HepG2 (cell line): Measurements from ENCODE around the gene FAM240A. TPM values are rescaled to one million over a fixed set of nuclear protein-coding genes. Genes with fewer than 3 reads are reported as not detected.

Experiments used
- CREM ChIP-seq, 2 experiments: sonication (generic) in 1 of 2; formaldehyde crosslinking in 1 of 2; IDR thresholded peaks; 2 replicates each; pipeline versions ENCODE4 v1.4.0 to v1.6.1; 2016 to 2020; ENCODE audit warnings: antibody characterized with exemption in 1 of 2, mild to moderate bottlenecking in 1 of 2, missing genetic modification reagents in 1 of 2
- ERF ChIP-seq: IDR thresholded peaks from 2 replicates; pipeline ENCODE4 v1.6.1; 2018; ENCODE audit warnings: missing biosample characterization, missing genetic modification reagents
- GFI1 ChIP-seq: sonication (generic); formaldehyde crosslinking; IDR thresholded peaks from 2 replicates; pipeline ENCODE4 v1.5.0; 2020; ENCODE audit warnings: missing genetic modification reagents, mild to moderate bottlenecking, borderline replicate concordance
- HDAC1 ChIP-seq: sonication (generic); formaldehyde crosslinking; IDR thresholded peaks from 2 replicates; pipeline ENCODE4 v1.5.1; 2020; ENCODE audit warnings: mild to moderate bottlenecking, missing genetic modification reagents
- HNF4A ChIP-seq: sonication (generic); formaldehyde crosslinking; IDR thresholded peaks from 2 replicates; pipeline ENCODE4 v1.4.0; 2020; ENCODE audit warnings: missing genetic modification reagents
- IRF2 ChIP-seq: IDR thresholded peaks from 2 replicates; pipeline ENCODE4 v1.6.1; 2018; ENCODE audit warnings: missing genetic modification reagents, missing compliant biosample characterization
- MEIS2 ChIP-seq: sonication (generic); formaldehyde crosslinking; IDR thresholded peaks from 2 replicates; pipeline ENCODE4 v1.9.0; 2021; ENCODE audit warnings: mild to moderate bottlenecking, missing genetic modification reagents
- MIER3 ChIP-seq: IDR thresholded peaks from 2 replicates; pipeline ENCODE4 v1.6.1; 2016; ENCODE audit warnings: missing compliant biosample characterization, borderline replicate concordance
- PCBP1 ChIP-seq: fragments of 200-400 bp; formaldehyde crosslinking; IDR thresholded peaks from 2 replicates; pipeline ENCODE4 v1.6.1; 2017; ENCODE audit warnings: mild to moderate bottlenecking, low read depth, low read length, borderline replicate concordance
- RARA ChIP-seq: IDR thresholded peaks from 2 replicates; pipeline ENCODE4 v1.6.1; 2016; ENCODE audit warnings: missing genetic modification reagents, missing compliant biosample characterization
- SALL1 ChIP-seq: sonication (generic); formaldehyde crosslinking; IDR thresholded peaks from 2 replicates; pipeline ENCODE4 v1.8.0; 2022; ENCODE audit warnings: mild to moderate bottlenecking, missing genetic modification reagents
- SAP130 ChIP-seq: IDR thresholded peaks from 2 replicates; pipeline ENCODE4 v1.6.1; 2016; ENCODE audit warnings: low read depth
- SETDB1 ChIP-seq: sonication (generic); formaldehyde crosslinking; IDR thresholded peaks from 2 replicates; pipeline ENCODE4 v1.5.1; 2020; ENCODE audit warnings: missing genetic modification reagents, mild to moderate bottlenecking, borderline replicate concordance
- TBX2 ChIP-seq: sonication (generic); formaldehyde crosslinking; IDR thresholded peaks from 2 replicates; pipeline ENCODE4 v1.5.0; 2020; ENCODE audit warnings: missing genetic modification reagents, mild to moderate bottlenecking, borderline replicate concordance
- ZNF224 ChIP-seq: sonication (generic); formaldehyde crosslinking; IDR thresholded peaks from 2 replicates; pipeline ENCODE4 v1.5.0; 2020; ENCODE audit warnings: mild to moderate bottlenecking, missing genetic modification reagents
- polyA plus RNA-seq, 8 experiments: library from polyadenylated mRNA; depleted of rRNA in 3 of 8; stranded (reverse) in 7 of 8; unstranded in 1 of 8; fragments of >200 nt; fragmentation: Illumina TruSeq in 4 of 8; extraction: Trizol in 4 of 8; gene quantifications; 2 replicates each; pipeline versions ENCODE4 v1.2.1 to v1.2.3, GENCODE V29; 2011 to 2016; ENCODE audit warnings: low read depth in 4 of 8, missing spikeins in 1 of 8, mixed read lengths in 1 of 8; ENCODE audit not compliant: insufficient read depth in 1 of 8
- total RNA-seq, 5 experiments: library from RNA; depleted of rRNA; stranded (reverse); fragments of >200 nt; fragmentation: Illumina TruSeq; extraction: Trizol; gene quantifications; 2 replicates each; pipeline ENCODE4 v1.2.3, GENCODE V29; 2016; ENCODE audit warnings: low read depth in 1 of 5
- TF ChIP-seq, protein P1 (sequence below): sonication (generic); formaldehyde crosslinking; IDR thresholded peaks from 2 replicates; pipeline ENCODE4 v1.5.1; 2020; ENCODE audit warnings: mild to moderate bottlenecking, missing genetic modification reagents, borderline replicate concordance
- TF ChIP-seq, protein P2 (sequence below): sonication (generic); formaldehyde crosslinking; IDR thresholded peaks from 2 replicates; pipeline ENCODE4 v1.5.0; 2020; ENCODE audit warnings: mild to moderate bottlenecking, missing genetic modification reagents, borderline replicate concordance
- TF ChIP-seq, protein P3 (sequence below): IDR thresholded peaks from 2 replicates; pipeline ENCODE4 v1.6.1; 2016; ENCODE audit warnings: missing compliant biosample characterization, missing genetic modification reagents, borderline replicate concordance
- TF ChIP-seq, protein P4 (sequence below): IDR thresholded peaks from 2 replicates; pipeline ENCODE4 v1.6.1; 2018; ENCODE audit warnings: missing genetic modification reagents, mild to moderate bottlenecking, missing compliant biosample characterization

The FAM240A gene
- total and polyA plus RNA-seq, 2 of the 13 experiments (the other 11 are each of a cell fraction or from before 2014, with no cell fraction given), result not detected

DNA sequence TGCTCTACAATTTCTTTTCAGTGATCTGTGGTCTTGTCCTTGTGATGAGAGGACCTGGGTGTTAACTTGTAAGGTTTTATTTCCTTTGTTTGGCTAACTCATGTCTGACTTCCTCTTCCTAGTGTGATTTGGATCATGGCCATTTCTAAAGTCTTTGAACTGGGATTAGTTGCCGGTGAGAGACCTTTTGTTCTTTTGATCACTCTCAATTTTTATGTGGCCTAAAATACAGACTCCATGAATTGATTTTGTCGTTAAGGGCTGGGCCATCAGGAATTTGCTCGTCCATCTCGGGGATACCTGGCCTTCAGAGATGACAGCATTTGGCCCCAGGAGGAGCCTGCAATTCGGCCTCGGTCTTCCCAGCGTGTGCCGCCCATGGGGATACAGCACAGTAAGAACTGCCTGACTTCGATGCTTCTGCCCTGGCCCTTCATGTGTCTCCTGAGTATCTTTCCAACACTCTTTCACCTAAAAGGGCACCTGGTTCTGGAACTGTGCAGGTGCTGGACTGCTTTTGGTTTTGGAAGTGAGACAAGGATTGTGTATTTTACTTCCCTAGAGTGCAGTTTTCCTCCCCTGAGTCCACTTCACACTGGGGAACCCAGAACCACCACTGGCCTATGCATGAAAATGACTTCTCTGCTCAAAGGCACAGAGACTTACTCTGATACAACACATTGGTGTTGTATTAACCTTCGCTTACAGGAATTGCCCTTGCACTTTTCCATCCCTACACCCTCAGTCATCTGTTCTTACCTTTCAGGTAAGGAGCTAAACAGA, 33.2 kb upstream of the FAM240A start (continued):
- peak; percentile 88; the same call in 1 of the 2 replicates for TF ChIP-seq TBX2
- peak; percentile 23; the same call in 1 of the 2 replicates for TF ChIP-seq IRF2 (CRISPR knock-in tag)
- TF ChIP-seq SETDB1 (CRISPR knock-in tag), result no peak
- TF ChIP-seq, protein P1, sequence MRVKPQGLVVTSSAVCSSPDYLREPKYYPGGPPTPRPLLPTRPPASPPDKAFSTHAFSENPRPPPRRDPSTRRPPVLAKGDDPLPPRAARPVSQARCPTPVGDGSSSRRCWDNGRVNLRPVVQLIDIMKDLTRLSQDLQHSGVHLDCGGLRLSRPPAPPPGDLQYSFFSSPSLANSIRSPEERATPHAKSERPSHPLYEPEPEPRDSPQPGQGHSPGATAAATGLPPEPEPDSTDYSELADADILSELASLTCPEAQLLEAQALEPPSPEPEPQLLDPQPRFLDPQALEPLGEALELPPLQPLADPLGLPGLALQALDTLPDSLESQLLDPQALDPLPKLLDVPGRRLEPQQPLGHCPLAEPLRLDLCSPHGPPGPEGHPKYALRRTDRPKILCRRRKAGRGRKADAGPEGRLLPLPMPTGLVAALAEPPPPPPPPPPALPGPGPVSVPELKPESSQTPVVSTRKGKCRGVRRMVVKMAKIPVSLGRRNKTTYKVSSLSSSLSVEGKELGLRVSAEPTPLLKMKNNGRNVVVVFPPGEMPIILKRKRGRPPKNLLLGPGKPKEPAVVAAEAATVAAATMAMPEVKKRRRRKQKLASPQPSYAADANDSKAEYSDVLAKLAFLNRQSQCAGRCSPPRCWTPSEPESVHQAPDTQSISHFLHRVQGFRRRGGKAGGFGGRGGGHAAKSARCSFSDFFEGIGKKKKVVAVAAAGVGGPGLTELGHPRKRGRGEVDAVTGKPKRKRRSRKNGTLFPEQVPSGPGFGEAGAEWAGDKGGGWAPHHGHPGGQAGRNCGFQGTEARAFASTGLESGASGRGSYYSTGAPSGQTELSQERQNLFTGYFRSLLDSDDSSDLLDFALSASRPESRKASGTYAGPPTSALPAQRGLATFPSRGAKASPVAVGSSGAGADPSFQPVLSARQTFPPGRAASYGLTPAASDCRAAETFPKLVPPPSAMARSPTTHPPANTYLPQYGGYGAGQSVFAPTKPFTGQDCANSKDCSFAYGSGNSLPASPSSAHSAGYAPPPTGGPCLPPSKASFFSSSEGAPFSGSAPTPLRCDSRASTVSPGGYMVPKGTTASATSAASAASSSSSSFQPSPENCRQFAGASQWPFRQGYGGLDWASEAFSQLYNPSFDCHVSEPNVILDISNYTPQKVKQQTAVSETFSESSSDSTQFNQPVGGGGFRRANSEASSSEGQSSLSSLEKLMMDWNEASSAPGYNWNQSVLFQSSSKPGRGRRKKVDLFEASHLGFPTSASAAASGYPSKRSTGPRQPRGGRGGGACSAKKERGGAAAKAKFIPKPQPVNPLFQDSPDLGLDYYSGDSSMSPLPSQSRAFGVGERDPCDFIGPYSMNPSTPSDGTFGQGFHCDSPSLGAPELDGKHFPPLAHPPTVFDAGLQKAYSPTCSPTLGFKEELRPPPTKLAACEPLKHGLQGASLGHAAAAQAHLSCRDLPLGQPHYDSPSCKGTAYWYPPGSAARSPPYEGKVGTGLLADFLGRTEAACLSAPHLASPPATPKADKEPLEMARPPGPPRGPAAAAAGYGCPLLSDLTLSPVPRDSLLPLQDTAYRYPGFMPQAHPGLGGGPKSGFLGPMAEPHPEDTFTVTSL (CRISPR knock-in tag), result peak; percentile 76; the same call in 1 of the 2 replicates
- peak; percentile 49 for TF ChIP-seq SALL1 (CRISPR knock-in tag)
- TF ChIP-seq MIER3 (CRISPR knock-in tag), result peak; percentile 47; the same call in 1 of the 2 replicates
- TF ChIP-seq MEIS2 (CRISPR knock-in tag), result peak; percentile 27; the same call in 1 of the 2 replicates
- TF ChIP-seq HNF4A, result peak; percentile 60
- peak; percentile 55 for TF ChIP-seq SAP130 (CRISPR knock-in tag)
- TF ChIP-seq, protein P2, sequence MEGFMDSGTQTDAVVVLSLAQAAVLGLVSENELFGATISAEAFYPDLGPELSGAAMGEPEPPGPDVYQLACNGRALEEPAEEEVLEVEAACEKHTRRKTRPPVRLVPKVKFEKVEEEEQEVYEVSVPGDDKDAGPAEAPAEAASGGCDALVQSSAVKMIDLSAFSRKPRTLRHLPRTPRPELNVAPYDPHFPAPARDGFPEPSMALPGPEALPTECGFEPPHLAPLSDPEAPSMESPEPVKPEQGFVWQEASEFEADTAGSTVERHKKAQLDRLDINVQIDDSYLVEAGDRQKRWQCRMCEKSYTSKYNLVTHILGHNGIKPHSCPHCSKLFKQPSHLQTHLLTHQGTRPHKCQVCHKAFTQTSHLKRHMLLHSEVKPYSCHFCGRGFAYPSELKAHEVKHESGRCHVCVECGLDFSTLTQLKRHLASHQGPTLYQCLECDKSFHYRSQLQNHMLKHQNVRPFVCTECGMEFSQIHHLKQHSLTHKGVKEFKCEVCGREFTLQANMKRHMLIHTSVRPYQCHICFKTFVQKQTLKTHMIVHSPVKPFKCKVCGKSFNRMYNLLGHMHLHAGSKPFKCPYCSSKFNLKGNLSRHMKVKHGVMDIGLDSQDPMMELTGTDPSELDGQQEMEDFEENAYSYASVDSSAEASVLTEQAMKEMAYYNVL (CRISPR knock-in tag), result peak; percentile 73; the same call in 1 of the 2 replicates
- TF ChIP-seq, protein P3, sequence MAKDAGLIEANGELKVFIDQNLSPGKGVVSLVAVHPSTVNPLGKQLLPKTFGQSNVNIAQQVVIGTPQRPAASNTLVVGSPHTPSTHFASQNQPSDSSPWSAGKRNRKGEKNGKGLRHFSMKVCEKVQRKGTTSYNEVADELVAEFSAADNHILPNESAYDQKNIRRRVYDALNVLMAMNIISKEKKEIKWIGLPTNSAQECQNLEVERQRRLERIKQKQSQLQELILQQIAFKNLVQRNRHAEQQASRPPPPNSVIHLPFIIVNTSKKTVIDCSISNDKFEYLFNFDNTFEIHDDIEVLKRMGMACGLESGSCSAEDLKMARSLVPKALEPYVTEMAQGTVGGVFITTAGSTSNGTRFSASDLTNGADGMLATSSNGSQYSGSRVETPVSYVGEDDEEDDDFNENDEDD (CRISPR knock-in tag), result peak; percentile 30; the same call in 1 of the 2 replicates
- peak; percentile 73 for TF ChIP-seq CREM (IDR thresholded peaks at IDR 0.05)
- no peak for TF ChIP-seq CREM (CRISPR knock-in tag; IDR thresholded peaks at IDR 0.05)
- TF ChIP-seq ERF (CRISPR knock-in tag), result peak; percentile 78; the same call in 1 of the 2 replicates
- TF ChIP-seq ZNF224, result no peak
- TF ChIP-seq, protein P4, sequence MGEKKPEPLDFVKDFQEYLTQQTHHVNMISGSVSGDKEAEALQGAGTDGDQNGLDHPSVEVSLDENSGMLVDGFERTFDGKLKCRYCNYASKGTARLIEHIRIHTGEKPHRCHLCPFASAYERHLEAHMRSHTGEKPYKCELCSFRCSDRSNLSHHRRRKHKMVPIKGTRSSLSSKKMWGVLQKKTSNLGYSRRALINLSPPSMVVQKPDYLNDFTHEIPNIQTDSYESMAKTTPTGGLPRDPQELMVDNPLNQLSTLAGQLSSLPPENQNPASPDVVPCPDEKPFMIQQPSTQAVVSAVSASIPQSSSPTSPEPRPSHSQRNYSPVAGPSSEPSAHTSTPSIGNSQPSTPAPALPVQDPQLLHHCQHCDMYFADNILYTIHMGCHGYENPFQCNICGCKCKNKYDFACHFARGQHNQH (CRISPR knock-in tag), result peak; percentile 37; the same call in 1 of the 2 replicates
- TF ChIP-seq RARA (CRISPR knock-in tag), result 0 out of 2 replicates have a peak, but pooled peaks have one; percentile 44
- peak; percentile 46; the same call in 1 of the 2 replicates for TF ChIP-seq HDAC1
- 0 out of 2 replicates have a peak, but pooled peaks have one; percentile 23 for TF ChIP-seq GFI1 (CRISPR knock-in tag)
- no peak for TF ChIP-seq PCBP1
